HG03066 (cell line): Measurements from ENCODE around the gene CFAP410.
"Not testable (repeated sequence)": the region's sequence is repeated elsewhere in the genome, so short reads cannot be mapped to it uniquely, and the experiment has no call there.

Experiments used
- ATAC-seq: cut with Tn5 transposase; IDR thresholded peaks from one replicate; pipeline ENCODE4 v1.9.1; 2021; ENCODE audit warnings: low read depth; ENCODE audit not compliant: unreplicated experiment

Gene CFAP410

DNA sequence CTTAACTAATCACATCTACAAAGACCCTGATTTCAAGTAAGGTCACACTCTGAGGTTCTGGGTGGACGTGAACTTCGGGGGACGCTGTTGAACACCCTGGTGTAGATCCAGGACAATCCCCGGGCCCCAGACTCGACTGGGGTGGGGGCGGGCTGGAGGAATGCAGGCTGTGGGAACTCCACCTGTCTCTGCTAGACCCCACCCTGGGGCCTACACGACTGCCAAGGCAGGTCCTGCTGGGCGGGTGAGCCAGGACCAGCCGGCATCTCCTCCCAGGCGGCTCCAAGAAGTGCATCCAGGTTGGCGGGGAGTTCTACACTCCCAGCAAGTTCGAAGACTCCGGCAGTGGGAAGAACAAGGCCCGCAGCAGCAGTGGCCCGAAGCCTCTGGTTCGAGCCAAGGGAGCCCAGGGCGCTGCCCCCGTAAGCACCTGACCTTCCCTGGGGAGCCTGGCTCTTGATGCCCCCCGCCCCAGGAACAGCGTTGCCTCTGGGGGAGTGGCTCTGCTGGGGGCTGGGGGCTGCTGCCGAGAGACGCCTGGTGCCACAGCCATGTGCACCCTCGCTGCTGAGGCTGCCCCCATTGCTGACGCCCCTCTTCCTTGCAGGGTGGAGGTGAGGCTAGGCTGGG, 49.7 kb downstream of the CFAP410 start:
- ATAC-seq = no peak

DNA sequence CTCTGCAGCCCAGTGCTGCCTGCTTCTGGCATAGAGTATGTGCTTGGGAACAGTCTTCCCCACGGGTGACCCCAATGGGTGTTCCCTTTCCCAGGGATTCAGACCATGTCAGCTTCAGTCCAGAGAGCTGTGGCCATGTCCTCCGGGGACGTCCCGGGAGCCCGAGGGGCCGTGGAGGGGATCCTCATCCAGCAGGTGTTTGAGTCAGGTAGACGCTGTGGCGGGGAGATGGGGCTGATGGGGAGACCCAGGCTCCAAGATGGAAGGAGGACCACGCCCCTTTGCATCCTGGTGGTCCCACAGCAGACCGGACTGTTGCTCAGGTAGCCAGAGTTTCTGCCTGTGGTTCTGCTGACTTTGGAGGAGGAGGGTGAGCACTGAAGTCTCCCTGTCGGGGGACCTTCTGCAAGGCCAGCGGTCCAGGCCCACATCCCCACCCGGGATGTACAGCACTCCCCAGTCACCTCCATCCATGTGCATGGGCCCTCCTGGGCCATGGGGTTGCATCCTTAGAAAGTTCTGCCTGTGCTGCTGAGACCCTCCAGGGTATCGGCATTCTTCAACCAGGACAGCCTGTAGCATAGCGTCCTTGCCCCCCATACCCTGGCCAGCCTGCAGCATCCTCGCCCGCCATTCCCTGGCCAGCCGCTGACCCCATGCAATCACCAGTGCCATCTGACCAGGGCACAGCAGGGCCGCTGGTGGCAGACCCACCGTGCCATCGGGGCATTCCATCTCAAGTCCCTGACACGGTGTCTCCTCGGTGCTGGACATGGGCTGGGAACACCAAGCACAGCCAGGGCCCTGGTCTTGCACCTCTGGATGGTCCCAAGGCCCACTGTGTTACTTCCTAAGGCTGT, 50.7 kb downstream of the CFAP410 start:
- no peak for ATAC-seq

DNA sequence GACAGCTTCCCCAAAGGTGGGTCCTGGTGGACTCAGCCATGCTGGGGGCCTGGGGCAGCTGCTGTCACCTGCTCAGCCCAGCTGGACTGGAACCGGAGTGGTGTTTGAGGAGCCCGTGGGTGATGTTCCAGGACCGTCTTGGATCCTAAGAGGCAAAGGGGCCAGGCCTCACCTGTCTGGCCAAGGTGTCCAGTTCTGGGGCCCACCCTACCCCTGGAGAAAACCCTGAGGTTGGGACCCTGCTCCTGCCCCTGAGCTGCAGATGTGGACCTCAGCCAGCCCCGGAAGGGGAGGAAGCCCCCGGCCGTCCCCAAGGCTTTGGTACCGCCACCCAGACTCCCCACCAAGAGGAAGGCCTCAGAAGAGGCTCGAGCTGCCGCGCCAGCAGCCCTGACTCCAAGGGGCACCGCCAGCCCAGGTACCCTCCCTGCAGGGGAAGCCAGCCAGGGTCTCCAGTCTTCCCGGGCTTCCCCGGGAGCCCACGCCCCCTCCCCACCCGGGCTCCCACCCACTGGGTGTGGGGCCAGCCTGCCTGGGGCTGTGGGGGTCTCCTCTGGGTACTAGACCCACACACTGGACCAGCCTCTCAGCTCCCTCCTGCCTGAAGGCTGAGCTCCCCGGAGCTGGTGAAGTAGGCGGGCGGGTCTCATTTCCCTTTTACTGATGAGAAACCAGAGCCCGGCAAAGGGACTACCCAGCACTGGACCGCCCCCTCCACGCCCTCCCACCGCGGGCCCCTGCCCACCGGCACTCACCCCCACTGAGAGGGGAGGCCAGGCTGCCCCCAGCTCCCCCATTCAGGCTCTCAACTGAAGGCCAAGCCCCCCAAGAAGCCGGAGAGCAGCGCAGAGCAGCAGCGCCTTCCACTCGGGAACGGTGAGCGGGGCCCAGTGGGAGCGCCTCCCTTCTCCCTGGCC, 52.2 kb downstream of the CFAP410 start:
- ATAC-seq = no peak

DNA sequence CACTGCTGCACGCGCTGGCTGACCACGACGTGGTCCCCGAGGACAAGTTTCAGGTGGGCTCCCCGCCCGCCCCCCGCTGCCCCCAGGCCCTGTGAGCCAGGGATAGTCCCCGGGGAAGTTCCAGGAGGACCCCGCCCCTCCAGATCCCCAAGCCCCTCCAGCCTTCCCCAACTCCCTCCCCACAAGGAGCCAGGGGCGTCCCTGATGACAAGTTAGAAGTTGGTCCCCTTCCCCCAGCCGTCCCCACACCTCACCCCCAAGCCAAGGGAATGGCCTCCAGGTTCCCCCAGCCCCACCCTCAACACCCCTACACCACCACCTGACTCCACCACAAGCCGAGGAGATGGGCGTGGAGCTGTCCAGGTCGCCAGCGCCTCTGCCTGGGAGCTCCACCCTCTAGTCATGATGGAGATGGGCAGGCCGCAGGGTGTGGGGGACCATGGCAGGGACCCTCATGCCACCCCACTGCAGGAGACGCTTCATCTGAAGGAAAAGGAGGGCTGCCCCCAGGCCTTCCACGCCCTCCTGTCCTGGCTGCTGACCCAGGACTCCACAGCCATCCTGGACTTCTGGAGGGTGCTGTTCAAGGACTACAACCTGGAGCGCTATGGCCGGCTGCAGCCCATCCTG, 53.0 kb downstream of the CFAP410 start:
- no peak for ATAC-seq

DNA sequence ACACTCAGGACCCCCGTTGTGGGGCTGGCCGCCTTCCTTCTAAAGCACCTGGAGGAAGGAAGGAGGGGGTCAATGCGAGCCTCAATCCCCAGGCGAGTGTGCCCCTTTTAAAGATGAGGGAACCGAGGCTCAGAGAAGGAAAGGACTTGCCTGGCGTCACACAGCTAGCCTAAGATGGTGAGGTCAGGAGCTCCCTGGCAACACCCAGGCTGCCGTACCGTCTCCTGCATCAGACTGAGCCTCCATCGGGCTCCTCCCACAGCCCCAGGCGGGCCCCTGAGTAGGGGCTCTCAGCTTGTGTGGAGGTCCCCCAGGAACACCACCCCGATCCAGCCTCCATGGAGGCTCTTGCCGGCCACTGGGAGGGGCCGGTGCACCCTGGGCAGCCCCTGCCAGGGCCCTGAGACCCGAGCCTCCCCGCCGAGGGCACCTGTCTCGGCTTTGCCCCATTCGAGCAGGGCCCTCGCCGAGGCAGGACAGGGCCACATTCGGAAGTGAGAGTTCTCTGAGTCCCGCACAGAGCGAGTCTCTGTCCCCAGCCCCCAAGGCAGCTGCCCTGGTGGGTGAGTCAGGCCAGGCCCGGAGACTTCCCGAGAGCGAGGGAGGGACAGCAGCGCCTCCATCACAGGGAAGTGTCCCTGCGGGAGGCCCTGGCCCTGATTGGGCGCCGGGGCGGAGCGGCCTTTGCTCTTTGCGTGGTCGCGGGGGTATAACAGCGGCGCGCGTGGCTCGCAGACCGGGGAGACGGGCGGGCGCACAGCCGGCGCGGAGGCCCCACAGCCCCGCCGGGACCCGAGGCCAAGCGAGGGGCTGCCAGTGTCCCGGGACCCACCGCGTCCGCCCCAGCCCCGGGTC, 53.8 kb downstream of the CFAP410 start, which contains the start of gene AIRE:
Gene AIRE, plus strand, starts transcription at position 739 of the 855 bp plus-strand sequence. CDS start 131 bp downstream, outside the sequence.
- ATAC-seq = no peak

DNA sequence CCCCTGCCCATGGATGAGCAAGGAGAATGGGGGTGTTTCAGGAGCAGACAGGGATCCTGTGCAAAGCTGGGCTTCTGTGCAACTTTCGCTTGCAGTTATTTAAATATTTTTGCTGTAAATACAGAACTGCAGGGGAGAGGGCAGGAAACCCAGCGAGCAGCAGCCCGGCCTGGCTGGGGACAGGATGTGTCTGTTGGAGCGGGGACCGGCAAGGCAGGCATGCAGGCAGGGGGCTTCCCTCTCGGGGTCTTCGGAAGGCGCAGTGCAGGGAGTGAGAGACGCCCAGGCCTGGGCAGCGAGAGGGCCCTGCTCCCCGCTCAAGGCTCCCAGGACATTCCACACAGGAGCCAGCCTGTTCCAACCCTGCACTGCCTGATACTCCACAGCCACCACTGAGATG, 55.2 kb downstream of the CFAP410 start:
- no peak for ATAC-seq

DNA sequence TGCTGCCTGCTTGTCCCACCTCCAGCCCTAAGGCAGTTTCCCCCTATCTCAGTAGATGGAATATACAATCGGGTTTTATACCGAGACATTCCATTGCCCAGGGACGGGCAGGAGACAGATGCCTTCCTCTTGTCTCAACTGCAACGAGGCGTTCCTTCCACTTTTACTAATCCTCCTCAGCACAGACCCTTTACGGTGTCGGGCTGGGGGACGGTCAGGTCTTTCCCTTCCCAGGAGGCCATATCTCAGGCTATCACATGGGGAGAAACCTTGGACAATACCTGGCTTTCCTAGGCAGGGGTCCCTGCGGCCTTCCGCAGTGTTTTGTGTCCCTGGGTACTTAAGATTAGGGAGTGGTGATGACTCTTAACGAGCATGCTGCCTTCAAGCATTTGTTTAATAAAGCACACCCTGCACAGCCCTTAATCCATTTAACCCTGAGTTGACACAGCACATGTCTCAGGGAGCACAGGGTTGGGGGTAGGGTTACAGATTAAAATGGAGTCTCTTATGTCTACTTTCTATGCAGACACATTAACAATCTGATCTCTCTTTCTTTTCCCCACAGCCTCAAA, 55.9 kb downstream of the CFAP410 start:
- not testable (repeated sequence) for ATAC-seq

DNA sequence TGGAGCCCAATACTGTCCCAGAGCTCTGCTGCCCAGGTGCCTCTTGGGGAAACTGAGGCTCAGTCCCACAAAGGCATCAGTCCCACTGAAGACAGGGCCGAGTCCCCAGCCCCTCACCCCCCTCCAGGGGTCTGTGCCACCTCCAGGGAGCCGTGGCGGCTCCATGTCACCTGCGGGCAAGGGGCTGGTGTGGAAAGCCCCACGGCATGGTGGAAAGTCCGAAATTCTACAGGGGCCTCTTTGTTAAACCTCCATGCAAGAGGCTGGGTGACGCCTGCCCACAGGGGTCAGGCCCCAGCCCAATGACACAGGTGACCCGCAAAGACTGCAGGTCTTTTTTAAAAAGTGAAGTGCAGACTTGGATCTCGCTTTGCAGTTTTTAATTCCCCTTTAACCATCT, 56.8 kb downstream of the CFAP410 start:
- no peak for ATAC-seq

DNA sequence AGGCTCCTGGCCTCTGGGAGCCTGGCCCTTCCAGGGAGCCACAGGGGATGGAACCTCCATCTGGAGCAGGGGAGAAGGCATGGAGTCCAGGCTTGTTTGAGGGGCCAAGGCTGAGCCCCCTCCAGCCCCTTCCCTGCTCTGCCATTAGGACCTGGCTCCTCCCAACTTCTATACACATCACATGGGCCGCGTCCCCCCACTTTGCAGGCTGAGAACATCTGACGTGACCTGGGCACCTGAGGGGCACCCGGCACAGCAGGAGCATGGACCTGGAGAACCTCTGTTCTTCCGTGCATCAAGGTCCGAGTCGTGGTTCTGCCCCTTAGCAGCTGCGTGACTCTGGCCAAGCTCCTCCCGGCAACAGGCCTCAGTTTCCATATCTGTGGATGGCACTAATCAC, 57.4 kb downstream of the CFAP410 start:
- ATAC-seq = no peak

DNA sequence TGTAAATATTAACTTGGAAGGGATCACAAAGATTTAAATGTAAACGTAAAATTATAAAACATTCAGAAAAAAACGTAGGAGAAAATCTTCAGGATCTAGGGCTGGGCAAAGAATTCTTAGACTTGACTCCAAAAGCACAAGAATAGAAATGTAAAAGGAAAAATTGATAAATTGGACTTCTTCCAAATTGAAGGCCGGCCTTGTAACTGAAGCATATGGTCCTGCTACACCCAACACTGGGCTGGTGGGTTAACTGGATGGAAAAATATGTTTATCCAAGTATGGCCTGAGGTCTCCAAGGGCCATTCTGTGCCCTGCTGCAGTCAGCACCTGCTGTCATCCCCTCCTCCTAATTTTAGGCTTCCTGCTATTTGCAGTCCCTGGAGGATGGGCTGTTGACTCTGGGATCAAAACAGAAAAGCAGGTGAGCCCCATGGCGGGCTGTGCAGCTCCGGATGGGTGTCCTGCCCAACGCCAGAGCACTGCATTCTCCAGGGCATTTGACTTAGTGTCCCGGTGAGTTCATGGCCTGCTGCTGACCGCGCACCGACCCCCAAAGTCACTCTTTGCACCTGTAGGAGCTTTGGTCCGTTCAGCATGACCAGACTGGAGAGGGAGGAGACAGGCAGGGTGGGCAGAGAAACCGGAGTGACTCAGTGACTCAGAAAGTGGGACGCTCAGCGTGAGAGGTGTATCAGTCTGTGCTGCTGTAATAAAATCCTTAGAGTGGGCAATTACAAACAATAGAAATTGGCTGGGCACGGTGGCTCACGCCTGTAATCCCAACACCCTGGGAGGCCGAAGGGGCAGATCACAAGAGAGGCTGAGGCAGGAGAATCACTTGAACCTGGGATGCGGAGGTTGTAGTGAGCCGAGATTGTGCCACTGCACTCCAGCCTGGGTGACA, 59.6 kb downstream of the CFAP410 start:
- ATAC-seq = no peak
